Central memory CD8-positive, alpha-beta T cell (primary cell): Measurements from ENCODE around the gene ATP6AP1.

Experiments used
- ATAC-seq: fragments of 150-1000 bp; cut with Tn5 transposase; replicated peaks from 2 replicates; pipeline ENCODE4 v1.10.0; 2022; ENCODE audit warnings: mild to moderate bottlenecking, moderate FRiP score, moderate number of reproducible peaks; ENCODE audit not compliant: poor library complexity, severe bottlenecking; ENCODE audit errors: extremely low read depth
- DNase-seq, 2 donors: peaks; one replicate each; pipeline ENCODE4 v3.0.0; 2021; ENCODE audit warnings: low spot score in 2 of 2
- H3K27ac Mint-ChIP-seq: one replicate; pipeline ENCODE4 v1.8.0; 2022; ENCODE audit warnings: low read depth, mild to moderate bottlenecking, moderate library complexity, mixed read lengths
- H3K27me3 Mint-ChIP-seq: one replicate; pipeline ENCODE4 v1.8.0; 2022; ENCODE audit warnings: mixed read lengths
- H3K36me3 Mint-ChIP-seq: one replicate; pipeline ENCODE4 v1.8.0; 2022; ENCODE audit warnings: mild to moderate bottlenecking, moderate library complexity, mixed read lengths; ENCODE audit not compliant: insufficient read depth
- H3K4me1 Mint-ChIP-seq: one replicate; pipeline ENCODE4 v1.8.0; 2022; ENCODE audit warnings: mixed read lengths
- H3K4me3 Mint-ChIP-seq: one replicate; pipeline ENCODE4 v1.8.0; 2022; ENCODE audit warnings: mild to moderate bottlenecking, moderate library complexity, mixed read lengths
- H3K9me3 Mint-ChIP-seq: one replicate; pipeline ENCODE4 v1.8.0; 2022; ENCODE audit warnings: mixed read lengths

The ATP6AP1 gene

DNA sequence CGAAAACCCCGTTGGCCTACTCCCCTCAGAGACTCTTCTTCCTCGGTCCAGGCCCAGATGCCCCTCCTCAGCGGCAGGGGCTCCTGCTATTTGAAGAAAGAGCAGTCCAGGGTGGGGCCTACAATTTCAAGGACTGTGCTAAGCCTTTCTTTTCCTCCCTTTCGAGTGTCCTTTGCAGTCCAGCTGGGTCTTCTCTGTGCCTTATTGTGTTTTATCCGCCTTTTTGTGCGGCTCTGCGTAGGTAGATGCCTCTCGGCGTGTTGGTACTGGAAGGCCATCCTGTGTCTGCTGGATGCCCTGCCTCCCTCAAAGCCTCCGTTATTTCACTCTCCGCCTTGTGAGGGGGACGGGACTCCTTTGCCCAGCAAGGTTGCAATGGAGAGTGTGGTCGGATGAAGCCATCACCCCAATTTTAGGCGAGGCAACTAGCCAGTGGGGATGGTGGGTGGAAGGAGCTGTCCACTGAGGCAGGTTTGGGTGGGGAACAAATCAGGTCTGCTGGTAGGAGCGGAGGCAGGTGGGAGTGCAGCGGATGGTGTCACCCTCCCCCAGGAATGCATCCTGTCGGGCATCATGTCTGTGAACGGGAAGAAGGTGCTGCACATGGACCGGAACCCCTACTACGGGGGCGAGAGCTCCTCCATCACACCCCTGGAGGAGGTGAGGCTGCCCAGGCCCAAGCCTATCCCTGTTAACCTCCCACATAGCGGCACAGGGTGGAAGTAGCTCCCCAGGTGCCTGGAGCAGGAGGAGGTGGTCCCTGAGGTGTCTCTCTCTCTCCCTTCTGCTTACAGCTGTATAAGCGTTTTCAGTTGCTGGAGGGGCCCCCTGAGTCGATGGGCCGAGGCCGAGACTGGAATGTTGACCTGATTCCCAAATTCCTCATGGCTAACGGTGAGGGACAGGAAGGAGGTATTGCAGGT, 9.8 kb downstream of the ATP6AP1 start:
- Mint-ChIP-seq H3K4me1 (peaks cover 18% of the 10 kb centered on the region), H3K27me3 (no peaks in the 10 kb centered on the region), H3K36me3 (peaks cover 24% of the 10 kb centered on the region), H3K27ac (peak overlapping the region; percentile 86), H3K4me3 (peak overlapping the region; percentile 83), H3K9me3 (no peaks in the 10 kb centered on the region)
- DNase-seq (no peak), ATAC-seq (no peak)

DNA sequence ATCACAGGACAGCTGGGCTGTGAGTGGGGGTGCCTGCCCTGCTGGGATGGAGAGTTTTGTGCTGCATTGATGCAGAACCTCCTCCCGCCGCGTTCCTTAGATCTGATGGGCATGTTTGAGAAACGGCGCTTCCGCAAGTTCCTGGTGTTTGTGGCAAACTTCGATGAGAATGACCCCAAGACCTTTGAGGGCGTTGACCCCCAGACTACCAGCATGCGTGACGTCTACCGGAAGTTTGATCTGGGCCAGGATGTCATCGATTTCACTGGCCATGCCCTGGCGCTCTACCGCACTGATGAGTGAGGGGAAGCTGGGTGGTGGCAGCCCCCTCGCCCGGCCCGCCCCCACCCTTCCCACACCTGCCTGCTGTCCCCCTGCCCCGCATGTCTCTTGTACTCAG, 11.4 kb downstream of the ATP6AP1 start:
- no peak for DNase-seq
- no peak for ATAC-seq
- Mint-ChIP-seq H3K27ac (no peak overlapping the region), H3K4me3 (no peak overlapping the region), H3K36me3 (peaks cover 24% of the 10 kb centered on the region), H3K9me3 (no peaks in the 10 kb centered on the region), H3K4me1 (peaks cover 21% of the 10 kb centered on the region), H3K27me3 (no peaks in the 10 kb centered on the region)

GRCh38 chrX:154440623-154441357, 12.3 kb downstream of the ATP6AP1 start:
- Mint-ChIP-seq H3K4me1 (peaks cover 19% of the 10 kb centered on the region), H3K4me3 (no peak overlapping the region), H3K27ac (no peak overlapping the region), H3K27me3 (no peaks in the 10 kb centered on the region), H3K9me3 (no peaks in the 10 kb centered on the region), H3K36me3 (peaks cover 20% of the 10 kb centered on the region)
- DNase-seq (no peak), ATAC-seq (no peak)

DNA sequence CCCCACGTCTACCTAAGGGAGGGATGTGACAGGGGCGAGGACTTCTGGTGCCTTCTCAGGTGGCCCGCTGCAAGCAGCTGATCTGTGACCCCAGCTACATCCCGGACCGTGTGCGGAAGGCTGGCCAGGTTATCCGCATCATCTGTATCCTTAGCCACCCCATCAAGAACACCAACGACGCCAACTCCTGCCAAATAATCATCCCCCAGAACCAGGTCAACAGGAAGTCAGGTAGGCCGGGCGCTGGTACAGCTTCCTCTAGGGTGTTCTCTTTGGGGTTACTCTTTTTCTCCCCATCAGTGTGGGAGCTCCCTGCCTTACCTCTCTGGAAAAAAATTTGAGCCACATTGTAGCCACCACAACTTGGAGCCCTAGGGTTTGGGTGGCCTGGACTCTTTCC, 13.1 kb downstream of the ATP6AP1 start:
- H3K4me3 Mint-ChIP-seq, result no peak overlapping the region
- peaks cover 15% of the 10 kb centered on the region for H3K4me1 Mint-ChIP-seq
- no peaks in the 10 kb centered on the region for H3K27me3 Mint-ChIP-seq
- DNase-seq, result no peak
- ATAC-seq, result no peak
- H3K36me3 Mint-ChIP-seq, result peaks cover 15% of the 10 kb centered on the region
- H3K27ac Mint-ChIP-seq, result no peak overlapping the region
- H3K9me3 Mint-ChIP-seq, result no peaks in the 10 kb centered on the region

DNA sequence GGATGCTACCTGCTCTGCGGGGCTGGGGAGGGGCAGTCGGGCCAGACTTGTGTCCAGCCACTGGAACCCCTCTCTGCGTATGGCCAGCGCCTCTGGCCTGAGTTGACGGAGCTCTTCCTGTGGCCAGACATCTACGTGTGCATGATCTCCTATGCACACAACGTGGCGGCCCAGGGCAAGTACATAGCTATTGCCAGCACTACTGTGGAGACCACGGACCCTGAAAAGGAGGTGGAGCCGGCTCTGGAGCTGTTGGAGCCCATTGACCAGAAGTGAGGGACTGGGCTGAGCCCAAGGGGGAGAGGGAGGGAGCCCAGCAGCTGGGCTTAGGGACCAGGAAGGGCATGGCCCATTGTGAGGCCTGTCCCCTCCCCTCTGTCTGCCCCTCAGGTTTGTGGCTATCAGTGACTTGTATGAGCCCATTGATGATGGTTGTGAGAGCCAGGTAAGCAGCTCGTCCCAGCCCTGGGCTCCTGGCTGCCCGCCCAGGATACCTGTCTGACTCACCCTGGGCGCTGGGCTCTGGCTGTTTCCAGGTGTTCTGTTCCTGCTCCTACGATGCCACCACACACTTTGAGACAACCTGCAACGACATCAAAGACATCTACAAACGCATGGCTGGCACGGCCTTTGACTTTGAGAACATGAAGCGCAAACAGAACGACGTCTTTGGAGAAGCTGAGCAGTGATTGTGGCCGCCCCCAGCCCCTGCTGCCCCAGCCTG, 13.7 kb downstream of the ATP6AP1 start:
- ATAC-seq, result no peak
- H3K27ac Mint-ChIP-seq, result no peak overlapping the region
- no peak for DNase-seq
- peaks cover 20% of the 10 kb centered on the region for H3K4me1 Mint-ChIP-seq
- no peaks in the 10 kb centered on the region for H3K27me3 Mint-ChIP-seq
- peaks cover 15% of the 10 kb centered on the region for H3K36me3 Mint-ChIP-seq
- no peak overlapping the region for H3K4me3 Mint-ChIP-seq
- no peaks in the 10 kb centered on the region for H3K9me3 Mint-ChIP-seq

DNA sequence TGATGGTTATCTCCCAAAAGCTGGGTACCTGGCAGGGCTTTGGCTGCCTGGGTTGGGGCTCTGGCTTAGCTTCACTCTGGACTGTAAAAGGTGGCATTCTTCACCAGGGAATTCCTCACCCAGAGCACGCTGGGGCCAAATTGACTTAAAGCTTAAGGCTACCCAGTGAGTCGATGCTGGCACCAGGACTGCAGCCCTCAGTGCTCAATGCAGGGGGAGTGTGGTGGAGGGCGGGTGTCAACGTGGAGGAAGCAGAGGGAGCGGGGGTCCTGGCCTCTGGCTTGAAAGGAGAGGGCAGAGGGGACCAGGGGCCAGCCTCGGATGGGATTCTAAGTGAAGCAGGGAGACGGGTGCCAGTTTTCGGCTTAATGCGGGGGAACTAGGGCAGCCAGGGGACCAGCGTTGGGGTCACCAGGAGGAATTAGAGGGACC, 15.0 kb downstream of the ATP6AP1 start:
- H3K9me3 Mint-ChIP-seq, result no peaks in the 10 kb centered on the region
- H3K27ac Mint-ChIP-seq, result peak overlapping the region; percentile 78
- H3K27me3 Mint-ChIP-seq, result no peaks in the 10 kb centered on the region
- H3K36me3 Mint-ChIP-seq, result peaks cover 12% of the 10 kb centered on the region
- ATAC-seq (no peak), DNase-seq (no peak)
- peaks cover 16% of the 10 kb centered on the region for H3K4me1 Mint-ChIP-seq
- peak overlapping the region; percentile 79 for H3K4me3 Mint-ChIP-seq

- DNase-seq (peak; percentile 28 to 33), ATAC-seq (peak; percentile 74)
- Mint-ChIP-seq H3K9me3 (no peaks in the 10 kb centered on the region), H3K27ac (peak within 1 kb of the TSS; percentile 78), H3K27me3 (no peaks in the 10 kb centered on the region), H3K36me3 (peaks cover 9% of the 10 kb centered on the region), H3K4me1 (peaks cover 14% of the 10 kb centered on the region), H3K4me3 (peak within 1 kb of the TSS; percentile 79)
Measured at GRCh38 chrX:154443992-154444754, 15.7 kb downstream of the ATP6AP1 start, which contains the start of gene FAM50A. Gene FAM50A (plus strand): TSS chrX:154444141. CDS start chrX:154444236, 95 bp downstream.

DNA sequence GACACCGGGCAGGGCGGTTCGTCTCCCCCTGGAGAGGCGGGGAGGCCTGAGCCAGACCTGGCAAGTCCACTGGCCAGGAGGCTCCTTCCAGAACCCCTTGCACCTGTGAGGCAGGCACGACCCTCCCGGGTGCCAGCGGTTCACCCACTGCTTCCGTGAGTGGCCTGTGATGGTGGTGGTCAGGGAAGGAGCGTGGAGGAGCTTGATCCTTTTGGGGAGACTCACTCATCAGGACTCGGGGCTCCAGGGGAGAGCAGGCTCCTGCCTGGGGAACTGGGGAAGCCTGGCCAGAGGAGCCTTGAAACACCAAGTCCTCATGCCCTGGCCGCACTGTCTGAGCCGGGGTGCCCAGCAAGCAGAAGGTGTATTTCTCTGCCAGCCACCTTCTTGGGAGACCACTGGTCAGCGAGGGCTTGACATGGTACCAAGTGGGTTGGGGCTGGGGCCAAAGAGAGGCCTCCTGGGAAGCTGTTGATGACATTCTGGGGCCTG, 16.3 kb downstream of the ATP6AP1 start:
- H3K9me3 Mint-ChIP-seq, result no peaks in the 10 kb centered on the region
- no peak overlapping the region for H3K4me3 Mint-ChIP-seq
- ATAC-seq, result no peak
- H3K4me1 Mint-ChIP-seq, result peaks cover 14% of the 10 kb centered on the region
- H3K36me3 Mint-ChIP-seq, result peaks cover 9% of the 10 kb centered on the region
- no peaks in the 10 kb centered on the region for H3K27me3 Mint-ChIP-seq
- no peak for DNase-seq
- H3K27ac Mint-ChIP-seq, result no peak overlapping the region

- no peak for DNase-seq
- Mint-ChIP-seq H3K4me1 (peaks cover 14% of the 10 kb centered on the region), H3K27me3 (no peaks in the 10 kb centered on the region), H3K36me3 (peaks cover 7% of the 10 kb centered on the region), H3K27ac (no peak overlapping the region), H3K9me3 (no peaks in the 10 kb centered on the region), H3K4me3 (no peak overlapping the region)
- no peak for ATAC-seq
Measured at GRCh38 chrX:154445776-154446175, 17.3 kb downstream of the ATP6AP1 start.

DNA sequence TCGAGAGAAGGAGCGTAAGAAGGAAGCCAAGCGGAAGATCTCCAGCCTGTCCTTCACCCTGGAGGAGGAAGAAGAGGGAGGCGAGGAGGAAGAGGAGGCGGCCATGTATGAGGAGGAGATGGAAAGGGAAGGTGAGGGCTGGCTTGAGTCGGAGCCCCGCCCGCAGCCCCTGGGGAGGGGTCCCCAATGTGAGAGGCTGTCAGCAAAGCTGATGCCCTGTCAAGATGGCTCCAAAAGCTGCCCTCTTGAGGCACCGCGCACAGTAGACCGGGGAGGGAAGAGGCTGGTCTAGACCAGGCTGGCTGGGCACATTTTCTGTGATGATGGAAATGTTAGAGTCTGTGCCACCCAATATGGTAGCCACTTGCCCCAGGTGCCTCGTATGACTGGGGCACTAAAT, 18.0 kb downstream of the ATP6AP1 start:
- DNase-seq (no peak), ATAC-seq (no peak)
- H3K9me3 Mint-ChIP-seq, result no peaks in the 10 kb centered on the region
- H3K4me1 Mint-ChIP-seq, result peaks cover 14% of the 10 kb centered on the region
- H3K27ac Mint-ChIP-seq, result no peak overlapping the region
- no peaks in the 10 kb centered on the region for H3K27me3 Mint-ChIP-seq
- H3K36me3 Mint-ChIP-seq, result peaks cover 7% of the 10 kb centered on the region
- no peak overlapping the region for H3K4me3 Mint-ChIP-seq

- no peak for ATAC-seq
Measured at GRCh38 chrX:154448484-154448883, 20.0 kb downstream of the ATP6AP1 start.

GRCh38 chrX:154449618-154450017, 21.1 kb downstream of the ATP6AP1 start:
- DNase-seq (no peak), ATAC-seq (no peak)
- H3K4me3 Mint-ChIP-seq, result no peak overlapping the region
- H3K9me3 Mint-ChIP-seq, result no peaks in the 10 kb centered on the region
- H3K27me3 Mint-ChIP-seq, result no peaks in the 10 kb centered on the region
- H3K36me3 Mint-ChIP-seq, result peaks cover 7% of the 10 kb centered on the region
- no peak overlapping the region for H3K27ac Mint-ChIP-seq
- peaks cover 10% of the 10 kb centered on the region for H3K4me1 Mint-ChIP-seq

More at GRCh38 chrX:154448484-154448883, 20.0 kb downstream of the ATP6AP1 start:
- H3K36me3 Mint-ChIP-seq, result peaks cover 7% of the 10 kb centered on the region
- peaks cover 11% of the 10 kb centered on the region for H3K4me1 Mint-ChIP-seq
- H3K4me3 Mint-ChIP-seq, result no peak overlapping the region
- H3K27ac Mint-ChIP-seq, result no peak overlapping the region
- no peak for DNase-seq
- no peaks in the 10 kb centered on the region for H3K9me3 Mint-ChIP-seq
- no peaks in the 10 kb centered on the region for H3K27me3 Mint-ChIP-seq
